ENCODE data around the gene USB1.

DNA sequence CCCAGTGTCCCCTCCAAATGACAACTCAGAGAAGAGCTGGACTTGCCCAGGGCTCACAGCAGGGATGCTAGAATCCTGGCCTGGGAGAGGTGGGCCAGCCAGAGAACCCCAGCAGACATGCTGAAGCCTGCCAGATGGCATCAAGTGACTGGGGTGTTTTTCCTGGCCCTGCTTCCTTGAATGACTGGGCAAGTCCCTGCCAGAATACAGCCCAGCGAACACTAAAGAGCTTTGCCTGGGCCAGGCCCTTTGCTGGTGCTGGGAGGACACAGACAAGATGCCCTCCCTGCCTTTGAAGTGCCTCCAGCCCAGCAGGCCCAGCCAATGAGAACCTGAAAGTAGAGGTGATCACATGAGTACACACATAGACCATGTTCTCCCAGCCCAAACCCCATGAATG lies 12.3 kb upstream of the USB1 start:
- TF ChIP-seq, protein P1, sequence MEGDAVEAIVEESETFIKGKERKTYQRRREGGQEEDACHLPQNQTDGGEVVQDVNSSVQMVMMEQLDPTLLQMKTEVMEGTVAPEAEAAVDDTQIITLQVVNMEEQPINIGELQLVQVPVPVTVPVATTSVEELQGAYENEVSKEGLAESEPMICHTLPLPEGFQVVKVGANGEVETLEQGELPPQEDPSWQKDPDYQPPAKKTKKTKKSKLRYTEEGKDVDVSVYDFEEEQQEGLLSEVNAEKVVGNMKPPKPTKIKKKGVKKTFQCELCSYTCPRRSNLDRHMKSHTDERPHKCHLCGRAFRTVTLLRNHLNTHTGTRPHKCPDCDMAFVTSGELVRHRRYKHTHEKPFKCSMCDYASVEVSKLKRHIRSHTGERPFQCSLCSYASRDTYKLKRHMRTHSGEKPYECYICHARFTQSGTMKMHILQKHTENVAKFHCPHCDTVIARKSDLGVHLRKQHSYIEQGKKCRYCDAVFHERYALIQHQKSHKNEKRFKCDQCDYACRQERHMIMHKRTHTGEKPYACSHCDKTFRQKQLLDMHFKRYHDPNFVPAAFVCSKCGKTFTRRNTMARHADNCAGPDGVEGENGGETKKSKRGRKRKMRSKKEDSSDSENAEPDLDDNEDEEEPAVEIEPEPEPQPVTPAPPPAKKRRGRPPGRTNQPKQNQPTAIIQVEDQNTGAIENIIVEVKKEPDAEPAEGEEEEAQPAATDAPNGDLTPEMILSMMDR (IDR thresholded peaks at IDR 0.05): no peak
- TF ChIP-seq POLR2AphosphoS5 (IDR thresholded peaks at IDR 0.05) (no peak), POLR2A (IDR thresholded peaks at IDR 0.05) (no peak)

All from breast epithelium (tissue), 3 donors.